ENCODE data around the gene LBP.
"Not testable (repeated sequence)": the region's sequence is repeated elsewhere in the genome, so short reads cannot be mapped to it uniquely, and the experiment has no call there.

Gene LBP

DNA sequence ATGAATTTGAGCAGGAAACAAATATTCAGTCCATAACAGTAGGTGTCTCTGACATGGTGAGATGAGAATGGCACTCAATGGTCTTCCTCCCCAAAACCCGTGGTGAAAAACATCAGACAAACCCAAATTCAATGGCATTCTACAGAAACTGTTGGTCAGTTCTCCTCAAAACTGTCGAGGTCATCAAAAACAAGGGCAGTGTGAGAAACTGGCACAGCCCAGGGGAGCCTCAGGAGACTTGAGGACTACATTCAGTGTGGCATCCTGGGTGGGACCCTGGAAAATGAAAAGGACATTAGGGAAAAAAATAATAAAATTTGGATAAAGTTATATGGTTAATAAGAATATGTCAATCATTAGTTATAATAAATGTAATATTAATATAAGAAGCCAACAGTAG lies 40.6 kb downstream of the LBP start:
- in situ Hi-C loops (cut with MboI; ENCODE audit: low sequenced_read_pairs), result no loop called here

DNA sequence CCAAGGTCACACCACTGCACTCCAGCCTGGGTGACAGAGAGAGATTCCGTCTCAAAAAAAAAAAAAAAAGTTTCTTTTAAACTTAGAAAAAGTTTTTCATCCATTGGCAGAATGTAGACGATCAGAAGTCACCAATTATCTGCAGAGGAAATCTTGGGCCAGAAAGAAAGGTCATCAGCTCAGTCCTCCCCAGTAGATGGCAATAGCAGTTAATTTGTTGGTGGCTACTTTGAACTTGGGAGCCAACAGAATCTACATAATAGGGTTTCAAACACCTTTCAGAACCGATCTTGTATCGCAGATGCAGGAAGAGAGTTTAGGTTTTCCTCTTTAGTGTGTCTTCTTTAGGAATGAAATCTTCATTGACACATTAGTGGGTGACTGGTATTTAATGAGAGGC lies 41.7 kb downstream of the LBP start:
- in situ Hi-C loops (cut with MboI; ENCODE audit: low sequenced_read_pairs), result no loop called here

GRCh38 chr20:38392356-38392755 lies 46.1 kb downstream of the LBP start:
- in situ Hi-C loops (cut with MboI; ENCODE audit: low sequenced_read_pairs), result no loop called here

DNA sequence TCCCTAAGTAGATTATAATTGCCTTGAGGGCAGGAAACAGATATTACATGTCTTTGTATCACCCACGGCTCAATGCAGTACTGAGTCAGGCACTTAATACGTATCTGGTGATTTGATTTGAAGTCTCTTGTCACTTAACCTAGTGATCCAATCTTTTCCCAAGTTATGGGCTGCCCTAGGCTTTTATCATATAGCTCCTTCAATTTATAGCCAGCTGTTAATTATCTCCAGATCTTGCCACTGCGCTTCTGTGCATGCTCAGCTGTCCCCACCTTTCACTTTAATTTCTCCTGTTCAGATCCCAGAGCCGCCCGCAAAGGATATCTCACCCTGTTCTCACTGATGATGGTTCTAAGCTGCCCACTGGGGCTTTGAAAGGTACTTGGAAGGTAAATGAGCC lies 47.0 kb downstream of the LBP start:
- in situ Hi-C loops (cut with MboI; ENCODE audit: low sequenced_read_pairs), result no loop called here

- in situ Hi-C loops (cut with MboI; ENCODE audit: low sequenced_read_pairs), result no loop called here
These were observed 48.9 kb downstream of the LBP start for GRCh38 chr20:38395165-38395564.

DNA sequence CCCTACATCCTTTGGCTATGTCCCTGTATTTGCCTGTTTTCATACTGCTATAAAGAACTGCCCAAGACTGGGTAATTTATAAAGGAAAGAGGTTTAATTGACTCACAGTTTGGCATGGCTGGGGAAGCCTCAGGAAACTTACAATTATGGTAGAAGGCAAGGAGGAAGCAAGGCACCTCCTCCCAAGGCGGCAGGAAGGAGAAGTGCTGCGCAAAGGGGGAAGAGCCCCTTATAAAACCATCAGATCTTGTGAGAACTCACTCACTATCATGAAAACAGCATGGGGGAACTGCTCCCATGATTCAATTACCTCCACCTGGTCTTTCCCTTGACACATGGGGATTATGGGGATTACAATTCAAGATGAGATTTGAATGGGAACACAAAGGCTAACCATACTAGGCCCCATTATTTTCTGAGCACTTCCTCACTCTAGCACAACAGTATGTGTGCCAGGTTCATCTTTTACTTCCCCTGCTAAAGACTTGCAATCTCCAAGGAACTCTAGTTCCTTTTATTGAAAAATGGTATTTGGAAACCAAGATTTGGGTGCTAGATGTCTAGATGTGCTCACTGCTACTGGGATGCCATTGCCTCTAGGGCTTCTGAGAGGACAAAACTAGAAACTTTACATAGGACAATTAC lies 49.6 kb downstream of the LBP start:
- in situ Hi-C loops (cut with MboI; ENCODE audit: low sequenced_read_pairs), result not testable (repeated sequence)

DNA sequence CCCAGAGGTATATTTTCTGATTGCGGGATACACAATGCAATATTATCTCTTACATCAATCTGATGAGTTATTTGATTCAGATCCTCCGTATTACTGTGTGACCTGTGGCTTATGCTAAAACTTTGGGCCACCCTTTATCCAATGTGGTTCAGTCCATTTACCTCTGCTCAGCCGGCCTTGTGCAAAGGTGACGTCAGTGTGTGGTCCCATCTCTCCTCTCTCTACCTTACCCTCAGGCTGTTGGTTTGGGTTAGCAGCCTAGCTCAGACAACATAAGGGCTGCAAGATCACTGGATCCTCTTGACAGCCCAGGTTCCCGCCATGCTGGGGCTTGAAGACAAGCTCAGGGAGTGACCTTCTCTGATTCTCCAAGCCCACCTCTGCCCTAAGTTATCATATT lies 55.8 kb downstream of the LBP start:
- in situ Hi-C loops (cut with MboI; ENCODE audit: low sequenced_read_pairs), result no loop called here

DNA sequence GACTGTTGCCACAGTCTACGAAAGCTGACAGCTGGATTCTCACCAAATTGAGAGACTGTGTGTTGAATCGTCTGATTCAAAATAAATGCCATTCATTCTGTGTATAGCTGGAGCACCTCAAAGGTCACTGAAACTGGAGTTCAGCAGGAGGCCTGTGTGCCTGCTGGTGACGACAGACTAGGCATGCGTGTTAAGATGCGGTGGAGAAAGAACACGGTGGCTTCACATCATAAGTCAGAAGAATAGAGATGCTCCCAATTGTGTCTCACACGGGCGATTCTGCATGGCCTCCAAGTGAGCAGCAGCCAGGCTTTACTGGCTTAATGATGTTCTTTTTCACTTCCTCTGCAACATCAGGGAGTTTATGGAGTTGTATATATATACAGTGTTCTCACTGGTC lies 56.5 kb downstream of the LBP start:
- in situ Hi-C loops (cut with MboI; ENCODE audit: low sequenced_read_pairs), result no loop called here

- in situ Hi-C loops (cut with MboI; ENCODE audit: low sequenced_read_pairs), result no loop called here
These were observed 57.7 kb downstream of the LBP start for GRCh38 chr20:38404016-38404415.

- in situ Hi-C loops (cut with MboI; ENCODE audit: low sequenced_read_pairs), result no loop called here
These were observed 58.9 kb downstream of the LBP start for GRCh38 chr20:38405132-38405531.

DNA sequence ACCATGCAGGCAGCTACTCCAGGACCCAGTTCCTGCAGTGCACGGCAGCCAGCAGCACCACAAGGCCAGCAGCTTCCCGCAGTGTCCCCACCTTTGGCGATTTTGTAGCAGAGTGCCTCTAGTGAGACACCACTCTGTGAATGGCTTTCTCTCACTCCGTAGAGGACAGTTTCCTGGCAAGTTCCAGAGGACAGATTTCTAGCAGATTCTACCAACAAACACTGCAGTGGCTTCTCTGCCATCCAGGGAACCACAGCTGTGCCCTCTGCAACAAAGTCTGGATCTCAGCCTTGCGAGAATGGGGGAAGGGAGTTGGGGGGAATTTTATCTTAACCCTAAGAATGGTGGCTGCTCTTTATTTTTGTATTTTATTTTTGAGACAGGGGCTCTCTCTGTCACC lies 60.2 kb downstream of the LBP start:
- in situ Hi-C loops (cut with MboI; ENCODE audit: low sequenced_read_pairs), result no loop called here

- in situ Hi-C loops (cut with MboI; ENCODE audit: low sequenced_read_pairs), result no loop called here
These were observed 61.0 kb downstream of the LBP start for GRCh38 chr20:38407321-38407720.

GRCh38 chr20:38407822-38408221 lies 61.5 kb downstream of the LBP start:
- in situ Hi-C loops (cut with MboI; ENCODE audit: low sequenced_read_pairs), result not testable (repeated sequence)

DNA sequence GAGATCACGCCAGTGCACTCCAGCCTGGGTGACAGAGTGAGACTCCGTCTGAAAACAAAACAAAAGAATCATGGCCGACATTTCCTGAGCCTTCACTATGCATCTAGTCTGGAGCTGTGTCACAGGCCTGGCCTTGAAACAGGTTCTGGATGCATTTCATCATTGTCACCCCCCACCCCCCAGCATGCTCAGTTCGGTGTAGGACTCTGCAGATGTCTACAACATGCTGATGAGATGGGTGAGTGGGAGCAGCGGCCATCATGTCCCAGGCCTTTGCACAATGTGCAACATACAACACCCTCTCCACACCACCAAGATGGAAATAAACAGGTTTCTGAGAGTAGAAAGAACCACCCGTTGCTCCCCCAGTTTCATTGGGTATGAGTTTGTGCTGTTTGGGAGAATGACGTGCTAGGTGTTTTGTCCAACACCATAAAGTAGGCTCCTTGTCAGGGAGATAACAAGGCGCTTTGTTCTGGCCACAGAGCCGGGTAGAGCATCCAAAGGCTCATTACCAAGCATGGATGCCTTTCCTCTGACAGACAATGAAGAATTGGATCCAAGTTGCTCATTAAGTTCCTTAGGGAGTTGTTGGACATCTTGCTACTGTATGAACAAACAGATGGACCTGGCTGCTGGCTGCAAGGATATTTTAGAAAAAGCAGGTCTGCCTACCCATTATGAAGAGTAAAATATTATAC lies 66.7 kb downstream of the LBP start:
- in situ Hi-C loops (cut with MboI; ENCODE audit: low sequenced_read_pairs), result no loop called here

DNA sequence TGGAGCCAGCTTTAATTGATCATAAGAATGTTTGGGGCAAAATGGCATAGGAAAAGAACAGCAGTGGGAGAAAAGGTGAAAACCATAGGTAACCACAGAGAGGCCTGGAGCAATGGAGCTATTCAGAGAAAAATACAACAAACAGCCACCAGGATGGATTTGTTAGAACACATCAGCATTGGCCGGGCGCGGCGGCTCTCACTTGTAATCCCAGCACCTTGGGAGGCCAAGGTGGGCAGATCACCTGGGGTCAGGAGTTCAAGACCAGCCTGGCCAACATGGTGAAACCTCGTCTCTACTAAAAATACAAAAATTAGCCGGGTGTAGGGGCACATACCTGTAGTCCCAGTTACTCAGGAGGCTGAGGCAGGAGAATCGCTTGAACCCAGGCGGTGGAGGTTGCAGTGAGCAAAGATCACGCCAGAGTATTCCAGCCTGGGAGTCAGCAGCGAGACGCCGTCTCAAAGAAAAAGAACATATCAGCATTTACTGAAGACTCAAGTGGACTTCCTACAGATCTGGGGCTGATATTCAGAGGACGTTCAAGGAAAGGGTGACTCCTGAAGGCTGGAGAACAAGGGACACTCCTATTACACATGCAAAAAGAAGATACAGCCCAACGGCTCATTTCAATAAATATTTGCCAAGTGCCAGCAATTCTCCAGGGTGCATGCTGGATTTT lies 68.6 kb downstream of the LBP start:
- in situ Hi-C loops (cut with MboI; ENCODE audit: low sequenced_read_pairs), result no loop called here

GRCh38 chr20:38418509-38419204 lies 72.4 kb downstream of the LBP start:
- in situ Hi-C loops (cut with MboI; ENCODE audit: low sequenced_read_pairs), result no loop called here

GRCh38 chr20:38420388-38421085 lies 74.3 kb downstream of the LBP start:
- in situ Hi-C loops (cut with MboI; ENCODE audit: low sequenced_read_pairs), result no loop called here

GRCh38 chr20:38421915-38422314 lies 75.6 kb downstream of the LBP start:
- in situ Hi-C loops (cut with MboI; ENCODE audit: low sequenced_read_pairs), result no loop called here

DNA sequence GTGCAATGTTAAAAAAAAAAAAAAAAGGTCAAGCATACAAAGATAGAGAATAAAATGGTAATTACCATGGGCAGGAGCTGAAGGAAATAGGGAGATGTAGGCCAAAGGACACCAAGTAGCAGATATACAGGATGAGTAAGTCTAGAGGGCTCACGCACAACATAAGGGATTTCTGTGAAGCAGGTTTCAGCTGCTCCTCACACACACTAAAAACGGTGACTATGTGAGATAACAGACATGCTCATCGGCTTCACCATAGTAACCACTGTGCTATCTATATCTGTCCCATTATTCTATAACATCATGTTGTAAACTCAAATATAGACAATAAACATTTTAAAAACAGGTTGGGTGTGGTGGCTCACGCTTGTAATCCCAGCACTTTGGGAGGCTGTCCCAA lies 77.3 kb downstream of the LBP start:
- in situ Hi-C loops (cut with MboI; ENCODE audit: low sequenced_read_pairs), result no loop called here

- in situ Hi-C loops (cut with MboI; ENCODE audit: low sequenced_read_pairs), result no loop called here
These were observed 78.1 kb downstream of the LBP start for GRCh38 chr20:38424401-38424800.
